ENCODE data around the gene CRTC3. TPM values are rescaled to one million over a fixed set of nuclear protein-coding genes. Genes with fewer than 3 reads are reported as not detected.
"Not testable (repeated sequence)": the region's sequence is repeated elsewhere in the genome, so short reads cannot be mapped to it uniquely, and the experiment has no call there.

The CRTC3 gene
- total RNA-seq, 1 donor from 2014 or later: 39.7 TPM

GRCh38 chr15:90671216-90671615, 141.5 kb downstream of the CRTC3 start:
- Mint-ChIP-seq H3K4me3 (ENCODE audit: unreplicated experiment) (no peak overlapping the region), H3K9me3 (ENCODE audit: low read depth) (no peaks in the 10 kb centered on the region), H3K36me3 (ENCODE audit: low read depth) (no peaks in the 10 kb centered on the region), H3K27me3 (ENCODE audit: low read depth) (no peaks in the 10 kb centered on the region), H3K4me1 (ENCODE audit: low read depth) (peaks cover 14% of the 10 kb centered on the region), H3K27ac (ENCODE audit: unreplicated experiment) (no peak overlapping the region)
- TF ChIP-seq, protein P1, sequence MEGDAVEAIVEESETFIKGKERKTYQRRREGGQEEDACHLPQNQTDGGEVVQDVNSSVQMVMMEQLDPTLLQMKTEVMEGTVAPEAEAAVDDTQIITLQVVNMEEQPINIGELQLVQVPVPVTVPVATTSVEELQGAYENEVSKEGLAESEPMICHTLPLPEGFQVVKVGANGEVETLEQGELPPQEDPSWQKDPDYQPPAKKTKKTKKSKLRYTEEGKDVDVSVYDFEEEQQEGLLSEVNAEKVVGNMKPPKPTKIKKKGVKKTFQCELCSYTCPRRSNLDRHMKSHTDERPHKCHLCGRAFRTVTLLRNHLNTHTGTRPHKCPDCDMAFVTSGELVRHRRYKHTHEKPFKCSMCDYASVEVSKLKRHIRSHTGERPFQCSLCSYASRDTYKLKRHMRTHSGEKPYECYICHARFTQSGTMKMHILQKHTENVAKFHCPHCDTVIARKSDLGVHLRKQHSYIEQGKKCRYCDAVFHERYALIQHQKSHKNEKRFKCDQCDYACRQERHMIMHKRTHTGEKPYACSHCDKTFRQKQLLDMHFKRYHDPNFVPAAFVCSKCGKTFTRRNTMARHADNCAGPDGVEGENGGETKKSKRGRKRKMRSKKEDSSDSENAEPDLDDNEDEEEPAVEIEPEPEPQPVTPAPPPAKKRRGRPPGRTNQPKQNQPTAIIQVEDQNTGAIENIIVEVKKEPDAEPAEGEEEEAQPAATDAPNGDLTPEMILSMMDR (IDR thresholded peaks at IDR 0.05): no peak
- no peak for DNase-seq (ENCODE audit: low spot score)

- H3K27me3 Mint-ChIP-seq (ENCODE audit: low read depth); H3K36me3 Mint-ChIP-seq (ENCODE audit: low read depth); H3K9me3 Mint-ChIP-seq (ENCODE audit: low read depth); DNase-seq (ENCODE audit: low spot score); H3K4me1 Mint-ChIP-seq (ENCODE audit: low read depth); H3K27ac Mint-ChIP-seq (ENCODE audit: unreplicated experiment); H3K4me3 Mint-ChIP-seq (ENCODE audit: unreplicated experiment): not testable (repeated sequence)
Observed at GRCh38 chr15:90673357-90673756, 143.6 kb downstream of the CRTC3 start.

- no peaks in the 10 kb centered on the region for H3K27me3 Mint-ChIP-seq (ENCODE audit: low read depth)
- H3K36me3 Mint-ChIP-seq (ENCODE audit: low read depth): peaks cover 2% of the 10 kb centered on the region
- no peak for DNase-seq (ENCODE audit: low spot score)
Observed at GRCh38 chr15:90674476-90674875, 144.8 kb downstream of the CRTC3 start.

DNA sequence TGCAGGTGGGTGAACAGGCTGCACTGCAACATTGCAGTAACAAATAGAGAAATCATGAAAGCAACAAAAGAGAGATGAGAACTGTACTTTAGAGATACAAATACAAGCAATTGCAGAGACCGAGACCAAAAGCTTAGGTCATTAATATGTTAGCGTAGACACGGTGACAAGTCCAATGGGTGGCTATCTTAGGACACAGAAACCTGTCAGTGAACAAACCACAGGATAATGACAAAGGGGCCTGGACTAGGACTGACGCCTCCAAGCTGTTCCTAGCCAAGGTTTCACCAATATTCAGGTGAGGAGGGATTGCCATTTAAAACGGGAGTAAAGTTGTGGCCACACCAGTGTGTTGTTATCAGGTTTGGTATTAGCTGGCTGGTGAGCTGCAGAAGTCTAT, 145.7 kb downstream of the CRTC3 start:
- Mint-ChIP-seq H3K27me3 (ENCODE audit: low read depth) (no peaks in the 10 kb centered on the region), H3K4me1 (ENCODE audit: low read depth) (peaks cover 9% of the 10 kb centered on the region), H3K27ac (ENCODE audit: unreplicated experiment) (no peak overlapping the region), H3K9me3 (ENCODE audit: low read depth) (peaks cover 3% of the 10 kb centered on the region), H3K36me3 (ENCODE audit: low read depth) (peaks cover 2% of the 10 kb centered on the region), H3K4me3 (ENCODE audit: unreplicated experiment) (no peak overlapping the region)
- DNase-seq (ENCODE audit: low spot score): no peak
- TF ChIP-seq, protein P1 (IDR thresholded peaks at IDR 0.05): no peak

More at GRCh38 chr15:90674476-90674875, 144.8 kb downstream of the CRTC3 start:
- Mint-ChIP-seq H3K4me3 (ENCODE audit: unreplicated experiment) (no peak overlapping the region), H3K9me3 (ENCODE audit: low read depth) (peaks cover 3% of the 10 kb centered on the region), H3K4me1 (ENCODE audit: low read depth) (peaks cover 4% of the 10 kb centered on the region), H3K27ac (ENCODE audit: unreplicated experiment) (no peak overlapping the region)
- TF ChIP-seq, protein P1 (IDR thresholded peaks at IDR 0.05): no peak

DNA sequence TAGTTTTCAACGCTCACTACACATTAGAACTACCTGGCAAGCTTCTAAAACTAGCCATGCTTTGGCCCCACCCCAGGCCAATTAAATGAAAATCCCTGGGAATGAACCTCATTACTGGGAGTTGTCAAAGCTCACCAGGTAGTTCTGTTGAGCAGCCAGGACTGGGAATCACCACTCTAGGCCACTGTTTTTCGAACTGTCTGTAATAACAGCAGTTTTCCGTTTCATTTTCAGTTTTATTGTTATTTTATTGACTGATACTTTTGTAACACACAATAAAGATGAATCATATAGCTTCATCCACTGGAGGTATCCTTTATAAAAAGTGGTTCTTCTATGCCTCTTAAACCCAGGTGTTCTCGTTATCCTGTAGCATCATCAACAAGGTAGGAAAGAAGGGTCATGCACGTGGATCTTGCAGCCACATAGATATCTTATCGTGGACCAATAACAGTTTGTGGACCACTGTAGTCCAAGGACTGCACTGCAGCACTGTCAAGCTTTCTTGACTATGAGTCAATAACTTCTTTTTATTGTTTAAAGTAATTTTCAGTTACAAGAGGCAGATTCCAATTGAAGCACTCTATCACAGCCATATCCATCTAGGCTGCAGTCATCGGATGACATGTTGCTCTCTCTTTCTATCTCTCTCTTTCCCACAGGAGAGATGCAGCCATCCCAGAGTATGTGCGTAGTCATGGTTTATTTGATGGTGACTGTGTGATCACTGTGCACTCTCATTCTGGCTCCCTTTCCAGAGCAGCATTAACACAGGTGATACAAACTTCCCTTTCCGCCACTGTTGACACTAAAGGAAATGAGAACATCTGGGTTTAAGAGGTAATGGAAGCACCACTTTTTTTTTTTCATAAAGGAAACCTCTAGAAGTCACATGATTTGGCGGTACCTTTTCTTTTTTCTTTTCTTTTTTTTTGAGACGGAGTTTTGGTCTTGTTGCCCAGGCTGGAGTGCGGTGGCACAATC, 148.4 kb downstream of the CRTC3 start:
- H3K27ac Mint-ChIP-seq (ENCODE audit: unreplicated experiment): no peak overlapping the region
- no peak for DNase-seq (ENCODE audit: low spot score)
- H3K27me3 Mint-ChIP-seq (ENCODE audit: low read depth): no peaks in the 10 kb centered on the region
- H3K4me1 Mint-ChIP-seq (ENCODE audit: low read depth): peaks cover 21% of the 10 kb centered on the region
- H3K4me3 Mint-ChIP-seq (ENCODE audit: unreplicated experiment): no peak overlapping the region
- TF ChIP-seq, protein P1 (IDR thresholded peaks at IDR 0.05): no peak
- H3K9me3 Mint-ChIP-seq (ENCODE audit: low read depth): peaks cover 3% of the 10 kb centered on the region
- H3K36me3 Mint-ChIP-seq (ENCODE audit: low read depth): peaks cover 2% of the 10 kb centered on the region
